Germinal center (tissue), 1 donor: ENCODE results near the gene ASB15.

Source experiments
- DNase-seq: peaks from one replicate; pipeline ENCODE4 v3.0.0; 2012; ENCODE audit warnings: mixed read lengths, low spot score

Gene ASB15

GRCh38 chr7:123637203-123637602 lies 35.6 kb downstream of the ASB15 start:
- no peak for DNase-seq

GRCh38 chr7:123637878-123638277 lies 36.3 kb downstream of the ASB15 start:
- no peak for DNase-seq

GRCh38 chr7:123639631-123640030 lies 38.0 kb downstream of the ASB15 start:
- no peak for DNase-seq

GRCh38 chr7:123640583-123640982 lies 39.0 kb downstream of the ASB15 start:
- no peak for DNase-seq

GRCh38 chr7:123641901-123642300 lies 40.3 kb downstream of the ASB15 start:
- no peak for DNase-seq

GRCh38 chr7:123643495-123644441 lies 42.1 kb downstream of the ASB15 start:
- no peak for DNase-seq

GRCh38 chr7:123645516-123645915 lies 43.9 kb downstream of the ASB15 start:
- no peak for DNase-seq

- DNase-seq = no peak
Measured at GRCh38 chr7:123647106-123647730, 45.6 kb downstream of the ASB15 start.

GRCh38 chr7:123649964-123650363 lies 48.3 kb downstream of the ASB15 start:
- no peak for DNase-seq

- DNase-seq = no peak
Measured at GRCh38 chr7:123650595-123650994, 49.0 kb downstream of the ASB15 start.

GRCh38 chr7:123652406-123652805 lies 50.8 kb downstream of the ASB15 start:
- DNase-seq = no peak

- no peak for DNase-seq
Measured at GRCh38 chr7:123653162-123653561, 51.5 kb downstream of the ASB15 start.

GRCh38 chr7:123655614-123656013 lies 54.0 kb downstream of the ASB15 start, which contains the start of gene LMOD2:
Gene LMOD2, plus strand, starts transcription at chr7:123655866. Its CDS starts 98 bp downstream, at chr7:123655964.
- no peak for DNase-seq

GRCh38 chr7:123656544-123657303 lies 55.1 kb downstream of the ASB15 start:
- no peak for DNase-seq

- no peak for DNase-seq
Measured at GRCh38 chr7:123657304-123657685, 55.7 kb downstream of the ASB15 start.

GRCh38 chr7:123658023-123658422 lies 56.4 kb downstream of the ASB15 start:
- no peak for DNase-seq

GRCh38 chr7:123660514-123661354 lies 59.1 kb downstream of the ASB15 start:
- DNase-seq = no peak

- DNase-seq = no peak
Measured at GRCh38 chr7:123661765-123662164, 60.1 kb downstream of the ASB15 start.

- no peak for DNase-seq
Measured at GRCh38 chr7:123662293-123662692, 60.7 kb downstream of the ASB15 start.

- no peak for DNase-seq
Measured at GRCh38 chr7:123662755-123663154, 61.1 kb downstream of the ASB15 start.

GRCh38 chr7:123663200-123663599 lies 61.6 kb downstream of the ASB15 start:
- no peak for DNase-seq

GRCh38 chr7:123665157-123665556 lies 63.5 kb downstream of the ASB15 start:
- no peak for DNase-seq
